HG03571 (cell line): Measurements from ENCODE around the gene RGS1.

Source experiments
- ATAC-seq: cut with Tn5 transposase; IDR thresholded peaks from one replicate; pipeline ENCODE4 v1.9.1; 2021; ENCODE audit not compliant: unreplicated experiment

The RGS1 gene

GRCh38 chr1:192610112-192610889 is 34.7 kb downstream of the RGS1 start:
- no peak for ATAC-seq

DNA sequence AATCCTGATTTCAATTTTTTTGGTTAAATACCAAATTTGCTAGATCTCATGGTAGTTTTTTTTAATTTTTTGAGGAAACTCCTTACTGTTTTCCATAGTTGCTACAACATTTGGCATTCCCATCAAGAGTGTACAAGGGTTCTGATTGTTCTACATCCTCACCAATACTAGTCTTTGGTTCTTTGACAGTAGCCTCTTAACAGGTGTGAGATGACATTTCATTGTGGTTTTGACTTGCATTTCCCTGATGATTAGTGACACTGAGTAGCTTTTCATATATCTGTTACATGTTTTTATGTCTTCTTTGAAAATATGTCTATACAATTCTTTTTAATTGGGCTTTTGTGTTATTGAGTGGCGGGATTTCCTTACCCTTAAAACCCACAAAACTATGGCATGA is 39.5 kb downstream of the RGS1 start:
- ATAC-seq, result no peak

DNA sequence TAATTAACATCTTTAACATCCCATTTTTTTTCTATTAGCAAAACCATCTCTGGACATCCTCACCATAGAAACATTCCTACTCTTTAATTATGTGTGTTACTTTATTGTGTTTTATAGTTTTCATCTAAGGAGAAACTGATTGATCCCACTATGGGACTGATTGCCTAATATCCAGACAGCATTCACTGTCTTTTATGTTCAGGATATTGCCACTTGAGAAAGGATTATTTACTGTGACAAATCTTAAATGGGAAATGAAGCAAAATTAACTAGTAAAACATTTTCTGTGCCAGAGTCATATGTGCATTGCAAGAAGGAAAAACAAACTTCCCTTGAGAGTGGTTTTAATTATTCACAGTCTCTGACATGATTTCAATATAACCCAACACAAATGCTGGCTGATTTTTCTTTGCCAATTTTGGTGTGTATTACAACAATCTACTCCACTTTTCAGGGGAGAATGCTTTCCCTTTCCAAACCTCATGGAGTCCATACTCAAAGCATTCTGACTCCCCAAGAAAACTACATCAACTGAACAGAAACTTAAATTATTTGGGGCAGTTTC is 44.6 kb downstream of the RGS1 start:
- ATAC-seq, result no peak

GRCh38 chr1:192626366-192627179 is 51.0 kb downstream of the RGS1 start:
- ATAC-seq, result peak; percentile 92

- ATAC-seq, result peak; percentile 37
Observed at GRCh38 chr1:192627901-192628300, 52.3 kb downstream of the RGS1 start.

DNA sequence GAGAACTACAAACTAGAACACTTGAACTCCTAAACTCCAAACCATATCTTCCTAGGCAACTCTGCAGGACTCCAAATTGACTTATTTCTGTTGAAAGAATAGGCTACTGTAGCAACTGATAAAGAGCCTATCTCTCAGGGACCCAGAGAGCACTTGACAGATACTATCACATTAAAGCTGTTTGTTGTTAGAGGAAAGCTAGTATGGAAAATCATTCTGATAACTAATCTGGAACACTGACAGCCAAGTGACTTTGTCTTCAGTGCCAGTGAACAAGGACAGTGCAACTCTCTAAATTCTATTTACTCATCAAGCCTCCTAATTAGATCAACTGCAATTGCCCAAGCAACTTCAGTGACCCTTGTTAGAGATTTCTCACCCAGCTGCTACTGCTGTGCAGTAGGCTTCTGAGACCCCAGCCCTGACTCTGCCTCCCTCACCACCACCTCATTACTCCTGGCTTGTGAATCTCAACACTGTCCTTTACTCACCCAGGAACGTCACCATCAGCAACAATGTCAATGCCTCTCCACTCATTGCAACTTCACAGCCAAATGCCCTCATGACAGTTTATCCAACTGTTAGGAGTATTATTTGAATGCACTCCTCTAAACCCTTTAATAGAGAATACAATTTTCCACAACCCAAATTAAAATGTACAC is 53.0 kb downstream of the RGS1 start:
- ATAC-seq, result no peak

GRCh38 chr1:192629612-192630011 is 54.0 kb downstream of the RGS1 start:
- no peak for ATAC-seq
